Activated gamma-delta T cell (primary cell): ENCODE data around the gene TIMM50.

ENCODE experiments used
- DNase-seq: peaks from one replicate; lab custom pipeline; 2025; lab: John Stamatoyannopoulos, UW

The TIMM50 gene

GRCh38 chr19:39533003-39533512 is 52.4 kb downstream of the TIMM50 start:
- DNase-seq: no peak

- DNase-seq: no peak
Observed at GRCh38 chr19:39533791-39534190, 53.2 kb downstream of the TIMM50 start.

- DNase-seq: no peak
Observed at GRCh38 chr19:39539165-39539517, 58.5 kb downstream of the TIMM50 start.

GRCh38 chr19:39539518-39540332 is 59.1 kb downstream of the TIMM50 start, which contains the start of gene EID2:
Gene EID2, minus strand, starts transcription at chr19:39540161. Its CDS starts 82 bp downstream, at chr19:39540079.
- peak; percentile 80 for DNase-seq

GRCh38 chr19:39540333-39540673 is 59.7 kb downstream of the TIMM50 start:
- DNase-seq: no peak
